HG02981 (cell line): ENCODE data around the gene TMEM252.

Experiments
- ATAC-seq: cut with Tn5 transposase; IDR thresholded peaks from one replicate; pipeline ENCODE4 v1.9.1; 2021; ENCODE audit warnings: mild to moderate bottlenecking, moderate library complexity; ENCODE audit not compliant: unreplicated experiment

The TMEM252 gene

GRCh38 chr9:68500457-68501381 is 40.0 kb downstream of the TMEM252 start:
- ATAC-seq, result no peak

- ATAC-seq, result no peak
Observed at GRCh38 chr9:68498816-68499215, 41.9 kb downstream of the TMEM252 start.

- ATAC-seq, result no peak
Observed at GRCh38 chr9:68497629-68498028, 43.1 kb downstream of the TMEM252 start.

- no peak for ATAC-seq
Observed at GRCh38 chr9:68496356-68496755, 44.3 kb downstream of the TMEM252 start.

GRCh38 chr9:68495247-68495646 is 45.4 kb downstream of the TMEM252 start:
- no peak for ATAC-seq

- ATAC-seq, result no peak
Observed at GRCh38 chr9:68493958-68494577, 46.6 kb downstream of the TMEM252 start.

- ATAC-seq, result no peak
Observed at GRCh38 chr9:68493541-68493940, 47.1 kb downstream of the TMEM252 start.

GRCh38 chr9:68492806-68493205 is 47.9 kb downstream of the TMEM252 start:
- ATAC-seq, result no peak

- ATAC-seq, result no peak
Observed at GRCh38 chr9:68489646-68490045, 51.0 kb downstream of the TMEM252 start.

- ATAC-seq, result no peak
Observed at GRCh38 chr9:68488126-68488525, 52.6 kb downstream of the TMEM252 start.
